ENCODE data around the gene RUSF1.

GRCh38 chr16:31484491-31485171, 23.6 kb downstream of the RUSF1 start:
- TF ChIP-seq, protein P1, sequence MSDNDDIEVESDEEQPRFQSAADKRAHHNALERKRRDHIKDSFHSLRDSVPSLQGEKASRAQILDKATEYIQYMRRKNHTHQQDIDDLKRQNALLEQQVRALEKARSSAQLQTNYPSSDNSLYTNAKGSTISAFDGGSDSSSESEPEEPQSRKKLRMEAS (IDR thresholded peaks at IDR 0.05): no peak
- no peak for TF ChIP-seq CTCF (IDR thresholded peaks at IDR 0.05 in 2 of 3, conservative IDR thresholded peaks at IDR 0.05 in 1 of 3; ENCODE audit: borderline replicate concordance in 1 of 3, insufficient read depth in 1 of 3, low read depth in 2 of 3, low read length in 2 of 3)
- TF ChIP-seq TCF7L2 (IDR thresholded peaks at IDR 0.05; ENCODE audit: borderline replicate concordance, extremely low read depth, insufficient read depth, insufficient read length): no peak
- no peak for TF ChIP-seq ZFX (IDR thresholded peaks at IDR 0.05)

All from HCT116 (cell line).